DND-41 (cell line): ENCODE results near the gene SLC22A31.

Experiments
- CTCF ChIP-seq: IDR thresholded peaks from 2 replicates; pipeline ENCODE4 v1.5.1; 2012; ENCODE audit warnings: borderline replicate concordance, low read length, moderate library complexity, mild to moderate bottlenecking; ENCODE audit not compliant: poor library complexity, severe bottlenecking; ENCODE audit errors: extremely low read depth
- EZH2 ChIP-seq: IDR thresholded peaks from 3 replicates; pipeline ENCODE4 v1.6.1; 2012; ENCODE audit warnings: borderline replicate concordance, low read depth, mild to moderate bottlenecking, moderate library complexity, low read length, inconsistent platforms; ENCODE audit not compliant: severe bottlenecking

GRCh38 chr16:89192956-89193575 is 7.3 kb downstream of the SLC22A31 start:
- TF ChIP-seq EZH2: no peak
- TF ChIP-seq CTCF: no peak
